GM18511 (cell line): ENCODE data around the gene NR1H4.
"Not testable (repeated sequence)": the region's sequence is repeated elsewhere in the genome, so short reads cannot be mapped to it uniquely, and the experiment has no call there.

Experiments used
- ATAC-seq: cut with Tn5 transposase; IDR thresholded peaks from one replicate; pipeline ENCODE4 v1.9.1; 2021; ENCODE audit warnings: mild to moderate bottlenecking, moderate library complexity; ENCODE audit not compliant: unreplicated experiment

The NR1H4 gene

DNA sequence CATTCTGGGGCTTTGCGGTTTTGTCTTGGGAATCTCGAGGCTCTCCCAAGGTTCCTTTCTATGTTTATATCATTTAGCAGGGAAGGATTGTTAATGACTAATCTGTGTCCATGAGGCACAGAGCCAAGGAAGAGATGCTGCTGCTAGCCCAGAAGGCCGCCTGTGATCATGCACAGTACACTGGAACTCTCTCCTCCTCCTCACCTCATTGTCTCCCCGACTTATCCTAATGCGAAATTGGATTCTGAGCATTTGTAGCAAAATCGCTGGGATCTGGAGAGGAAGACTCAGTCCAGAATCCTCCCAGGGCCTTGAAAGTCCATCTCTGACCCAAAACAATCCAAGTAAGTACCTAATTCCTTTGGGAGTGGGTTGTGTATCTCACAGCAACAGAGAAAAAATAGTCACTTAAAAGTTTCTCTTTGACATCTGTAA lies at the start of gene NR1H4:
TSS of gene NR1H4 (plus strand) at position 151 of the 435 bp plus-strand sequence. CDS start 19,458 bp downstream, outside the sequence.
- ATAC-seq = no peak

DNA sequence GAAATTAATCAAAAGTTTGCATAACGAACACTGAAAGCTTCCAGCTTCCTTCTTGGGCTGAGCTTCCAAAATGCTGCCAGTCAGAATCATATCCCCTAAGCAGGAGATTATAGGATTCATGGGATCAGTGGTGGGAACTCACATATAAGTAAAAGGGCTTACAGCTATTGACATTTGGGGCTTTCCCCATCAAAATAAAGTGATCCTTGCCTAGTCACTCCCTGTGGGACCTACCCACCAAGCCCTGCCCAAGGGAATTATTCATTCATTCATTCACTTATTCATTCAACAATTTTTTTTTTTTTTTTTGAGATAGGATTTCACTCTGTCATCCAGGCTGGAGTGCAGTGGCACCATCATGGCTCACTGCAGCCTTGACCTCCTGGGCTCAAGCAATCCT lies 47.5 kb upstream of the NR1H4 start:
- ATAC-seq = no peak

DNA sequence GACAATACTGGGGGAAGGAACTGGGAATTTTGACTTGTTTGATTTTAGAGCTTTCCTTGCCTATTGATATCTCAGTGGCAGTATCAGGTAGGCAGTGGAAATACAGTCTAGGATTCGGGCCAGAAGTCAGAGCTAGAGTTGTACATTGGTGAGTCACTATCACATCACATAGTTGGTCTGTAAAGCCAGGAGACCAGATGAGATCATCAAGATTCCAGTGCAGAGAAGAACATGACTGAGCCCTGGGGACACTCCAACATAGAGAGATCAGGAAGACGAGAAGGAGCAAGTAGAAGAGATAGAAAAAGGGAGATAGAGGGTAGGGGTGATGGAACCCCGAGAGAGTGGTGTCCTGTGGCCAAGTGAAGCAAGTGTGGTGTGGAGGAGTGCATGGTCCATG lies 46.6 kb upstream of the NR1H4 start:
- ATAC-seq = no peak

DNA sequence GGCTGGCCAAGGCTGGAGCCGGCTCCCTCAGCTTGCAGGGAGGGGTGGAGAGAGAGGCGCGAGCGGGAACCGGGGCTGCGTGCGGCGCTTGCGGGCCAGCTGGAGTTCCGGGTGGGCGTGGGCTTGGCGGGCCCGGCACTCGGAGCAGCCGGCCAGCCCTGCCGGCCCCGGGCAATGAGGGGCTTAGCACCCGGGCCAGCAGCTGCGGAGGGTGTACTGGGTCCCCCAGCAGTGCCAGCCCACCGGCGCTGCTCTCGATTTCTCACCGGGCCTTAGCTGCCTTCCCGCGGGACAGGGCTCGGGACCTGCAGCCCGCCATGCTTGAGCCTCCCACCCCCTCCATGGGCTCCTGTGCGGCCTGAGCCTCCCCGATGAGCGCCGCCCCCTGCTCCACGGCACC lies 43.4 kb upstream of the NR1H4 start:
- ATAC-seq = not testable (repeated sequence)

DNA sequence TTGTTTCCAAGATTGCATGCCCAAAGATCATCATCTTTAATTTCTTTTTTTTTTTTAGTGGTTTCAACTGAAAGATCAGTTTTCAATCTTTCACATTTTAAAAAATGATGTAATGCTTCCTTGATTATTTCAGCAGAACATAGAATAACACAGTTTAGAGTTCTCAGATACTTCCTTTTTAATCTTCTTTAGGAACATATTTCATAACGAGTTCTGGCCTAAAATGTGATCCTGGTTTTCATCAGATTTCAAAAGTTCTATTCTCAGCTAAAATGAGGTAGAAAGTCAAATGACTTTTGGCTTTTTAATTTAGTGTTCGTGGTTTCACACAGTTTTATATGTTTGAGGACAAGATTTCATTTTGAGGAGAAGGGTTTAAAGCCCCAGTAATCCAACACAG lies 40.0 kb upstream of the NR1H4 start:
- ATAC-seq = no peak

DNA sequence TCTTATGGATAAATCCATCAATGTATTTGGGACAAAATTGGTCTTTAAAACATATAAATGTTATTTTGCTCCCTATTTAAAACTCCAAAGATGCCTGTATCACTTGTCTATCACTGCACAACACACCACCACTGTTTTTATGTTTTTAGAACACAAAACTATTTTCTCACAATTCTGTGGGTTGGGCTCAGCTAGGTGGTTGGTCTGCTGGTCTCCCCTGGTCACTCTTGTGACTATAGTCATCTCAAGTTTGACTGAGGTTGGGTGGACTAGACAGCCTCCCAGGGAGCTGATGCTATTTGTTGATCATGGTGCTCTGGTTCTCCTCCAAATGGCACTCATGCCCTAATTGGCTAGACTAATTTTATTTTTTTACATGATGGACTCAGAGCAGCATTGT lies 39.5 kb upstream of the NR1H4 start:
- ATAC-seq = no peak

DNA sequence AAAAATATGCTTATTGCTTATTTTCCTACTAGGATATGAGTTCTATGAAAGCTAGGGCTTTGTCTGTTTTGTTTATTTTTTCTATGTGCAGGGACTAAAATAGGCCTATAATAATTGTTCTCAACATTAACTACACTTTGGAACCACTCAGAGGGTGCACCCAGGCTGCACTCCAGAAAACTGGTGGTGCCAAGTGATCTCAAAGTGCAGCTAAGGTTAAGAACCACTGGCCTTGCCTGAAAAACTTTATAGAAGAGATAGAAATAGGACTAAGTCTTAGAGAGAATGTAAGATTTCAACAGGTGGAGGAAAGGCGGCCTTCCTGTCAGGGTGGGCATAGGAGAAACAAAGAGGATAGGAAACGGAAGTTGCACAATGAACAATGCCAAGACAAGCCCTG lies 37.7 kb upstream of the NR1H4 start:
- ATAC-seq = no peak

DNA sequence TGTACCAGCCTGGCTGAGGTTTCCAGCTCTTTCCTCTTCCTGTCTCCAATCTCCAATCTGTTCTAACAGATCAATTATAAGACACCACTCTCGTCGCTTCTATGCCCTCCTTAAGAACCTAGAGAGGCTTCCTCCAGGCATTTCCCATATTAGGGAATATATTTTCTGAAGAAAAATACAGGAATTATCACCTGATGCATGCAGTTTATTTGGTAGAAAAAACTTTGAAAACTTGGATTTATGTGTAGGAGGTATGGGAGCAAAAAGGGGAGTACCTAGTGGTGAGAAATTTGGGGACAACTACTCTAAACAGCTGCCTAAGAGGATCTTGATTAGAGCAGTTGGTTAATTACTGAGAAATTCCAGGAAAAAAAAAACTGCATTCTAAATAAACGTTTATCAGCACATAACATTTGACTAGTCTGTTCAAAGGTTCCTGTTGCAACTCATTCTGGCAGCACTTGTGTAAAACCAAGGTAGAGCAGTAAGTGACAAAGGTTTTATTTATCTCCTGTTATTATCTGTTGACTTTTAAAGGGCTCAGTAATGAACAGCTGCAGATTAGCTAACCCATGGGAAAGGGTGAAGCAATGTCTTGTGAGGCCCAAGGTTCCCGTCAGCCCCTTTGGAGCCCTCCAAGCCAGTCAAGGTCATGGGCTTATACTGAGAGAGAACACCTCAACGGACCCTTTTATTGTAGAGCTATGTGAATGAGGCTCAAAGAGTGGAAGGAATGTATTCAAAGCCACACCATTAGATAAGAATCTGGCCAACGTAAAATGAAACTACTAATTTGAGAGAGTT lies 36.4 kb upstream of the NR1H4 start:
- ATAC-seq = no peak

DNA sequence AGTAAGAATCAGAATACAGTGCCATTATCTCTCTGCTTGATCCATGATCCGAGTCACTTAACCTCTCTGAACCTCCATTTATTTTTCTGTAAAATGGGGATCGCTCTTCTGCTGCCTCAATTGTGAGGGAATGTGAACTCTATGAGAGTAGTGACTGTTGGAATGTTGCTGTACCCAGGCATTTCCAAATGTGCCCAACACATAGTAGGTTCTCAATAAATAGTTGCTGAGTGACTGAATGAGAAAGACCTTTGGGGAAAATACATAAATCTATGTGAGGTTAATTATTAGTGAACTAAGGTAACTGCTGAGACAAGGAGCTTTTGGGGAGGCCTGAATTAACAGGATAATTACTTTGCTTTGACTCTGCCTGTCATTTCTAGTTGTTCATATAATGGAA lies 33.9 kb upstream of the NR1H4 start:
- ATAC-seq = no peak

DNA sequence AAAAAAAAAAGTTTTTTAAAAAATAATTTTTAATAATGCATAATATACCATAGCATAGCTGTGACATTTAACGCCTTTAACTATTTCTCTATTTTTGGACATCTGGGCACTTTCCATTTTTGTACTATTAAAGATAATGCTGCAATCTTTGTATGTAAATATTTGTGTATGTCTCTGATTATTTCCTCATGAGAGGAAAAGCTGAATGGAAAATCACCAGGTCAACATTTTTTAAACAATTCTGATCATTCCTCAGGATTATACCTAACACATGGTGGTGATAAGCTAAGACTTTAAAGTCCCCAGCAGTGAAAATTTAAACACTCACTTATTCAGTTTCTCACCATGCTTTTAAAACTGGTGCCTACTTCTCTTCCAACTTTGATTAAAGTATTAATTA lies 31.3 kb upstream of the NR1H4 start:
- ATAC-seq = no peak

DNA sequence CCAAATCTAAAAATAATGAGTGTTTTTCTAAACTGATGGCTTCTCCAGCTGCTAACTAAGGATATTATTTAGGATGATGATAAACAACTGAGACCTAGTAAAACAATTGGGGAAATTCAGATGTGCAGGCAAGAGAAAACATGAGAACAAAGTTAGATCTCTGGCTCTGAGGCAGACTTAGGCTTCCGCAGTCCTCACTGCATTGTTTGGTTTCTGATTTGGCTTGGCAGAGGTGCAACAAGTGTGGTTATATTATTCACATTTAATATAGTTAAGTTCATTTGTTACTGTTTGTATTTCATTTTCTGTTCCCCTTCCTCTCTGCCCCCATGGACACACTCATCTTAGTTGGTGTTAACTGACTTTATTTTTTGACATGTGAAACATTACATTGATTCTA lies 30.2 kb upstream of the NR1H4 start:
- no peak for ATAC-seq

DNA sequence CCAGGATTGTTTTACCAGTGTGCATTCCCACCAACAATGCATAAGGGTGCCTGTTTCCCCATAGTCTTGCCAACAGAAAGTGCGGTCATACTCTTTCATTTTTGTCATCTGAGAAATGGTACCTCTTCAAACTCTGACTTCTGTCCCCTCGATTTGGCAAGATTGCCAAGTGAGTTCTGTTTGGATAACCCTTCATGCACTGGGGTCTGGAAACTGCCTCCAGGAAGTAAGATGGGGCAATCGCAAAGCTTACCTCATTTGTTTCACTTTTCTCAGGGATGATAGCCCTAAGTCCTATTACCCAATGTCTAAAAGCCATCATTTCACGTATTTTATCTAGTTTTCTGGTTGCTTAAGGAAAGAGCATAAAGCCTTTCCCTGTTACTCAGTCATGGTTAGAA lies 28.6 kb upstream of the NR1H4 start:
- ATAC-seq = no peak

DNA sequence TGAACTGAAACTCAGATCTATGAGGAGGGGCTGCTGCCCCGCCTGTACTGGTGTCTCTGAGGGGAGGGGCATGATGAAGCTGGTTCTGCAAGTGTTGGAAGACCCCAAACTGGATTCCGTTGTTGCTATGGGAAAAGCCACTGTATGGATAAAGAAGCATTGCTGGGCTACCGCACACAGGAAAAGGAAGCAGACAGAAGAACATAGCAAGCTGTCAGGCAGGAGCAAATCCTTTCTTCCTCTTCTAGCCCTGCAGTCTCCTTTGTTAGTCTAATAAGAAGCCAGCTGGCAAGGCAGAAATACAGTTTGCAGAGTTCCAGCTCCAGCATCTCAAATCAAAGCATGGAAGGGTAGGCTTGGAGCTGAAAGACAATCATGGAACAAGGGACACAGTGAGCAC lies 26.3 kb upstream of the NR1H4 start:
- no peak for ATAC-seq

DNA sequence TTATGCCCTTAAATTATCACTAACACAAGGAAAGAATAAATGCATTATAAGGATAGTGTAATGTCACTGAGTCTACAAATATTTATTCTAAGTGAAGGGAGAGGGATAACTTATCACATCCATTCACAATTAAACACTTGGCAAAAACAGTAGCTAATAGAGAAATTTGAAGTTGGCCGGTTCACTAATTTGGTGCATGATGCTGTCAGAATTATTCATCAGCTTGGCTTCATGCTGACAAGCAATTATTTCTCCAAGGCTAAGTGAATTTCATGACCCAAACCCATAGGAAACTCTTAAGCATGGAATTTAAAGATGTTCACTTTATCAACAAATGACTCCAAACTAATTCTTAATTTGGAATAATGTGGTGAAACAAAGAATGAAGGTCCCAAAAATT lies 25.0 kb upstream of the NR1H4 start:
- ATAC-seq = no peak

DNA sequence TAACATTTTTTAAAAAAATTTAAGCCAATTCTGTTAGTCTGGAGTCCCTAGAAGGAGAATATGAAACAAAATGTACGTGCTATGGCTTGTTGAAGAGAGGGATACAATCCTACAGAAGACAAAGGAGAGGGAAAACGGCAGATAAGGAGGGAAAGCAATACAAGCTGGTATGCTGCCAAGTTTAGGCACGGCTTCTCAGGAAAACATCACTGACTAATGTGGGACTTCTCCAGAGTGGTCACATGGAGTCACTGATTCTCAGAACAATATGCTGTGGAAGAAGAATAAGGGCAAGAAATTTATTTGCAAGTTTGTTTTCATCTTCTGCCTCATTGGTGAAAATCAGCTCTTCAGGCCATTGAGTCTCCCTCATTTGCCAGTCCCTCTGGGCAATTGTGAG lies 22.9 kb upstream of the NR1H4 start:
- no peak for ATAC-seq

DNA sequence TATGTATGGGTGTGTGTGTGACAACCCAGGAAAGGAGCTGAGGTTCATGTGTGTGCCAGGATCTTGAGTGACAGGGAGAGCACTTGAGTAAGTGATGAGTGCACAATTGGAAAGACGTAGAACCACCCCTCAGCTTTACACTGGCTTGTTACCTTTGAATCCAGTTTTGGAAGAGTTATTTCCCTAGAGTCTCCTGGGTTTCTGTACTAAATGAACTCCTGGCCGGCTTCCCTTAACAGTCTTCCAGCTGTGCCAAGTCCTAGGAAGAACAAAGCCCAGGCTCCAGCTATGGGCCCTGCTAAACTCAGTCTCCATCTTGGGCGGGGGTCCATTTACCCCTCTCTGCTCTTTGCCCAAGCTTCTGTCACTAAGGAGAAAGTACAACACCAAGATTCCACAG lies 19.7 kb upstream of the NR1H4 start:
- ATAC-seq = no peak

DNA sequence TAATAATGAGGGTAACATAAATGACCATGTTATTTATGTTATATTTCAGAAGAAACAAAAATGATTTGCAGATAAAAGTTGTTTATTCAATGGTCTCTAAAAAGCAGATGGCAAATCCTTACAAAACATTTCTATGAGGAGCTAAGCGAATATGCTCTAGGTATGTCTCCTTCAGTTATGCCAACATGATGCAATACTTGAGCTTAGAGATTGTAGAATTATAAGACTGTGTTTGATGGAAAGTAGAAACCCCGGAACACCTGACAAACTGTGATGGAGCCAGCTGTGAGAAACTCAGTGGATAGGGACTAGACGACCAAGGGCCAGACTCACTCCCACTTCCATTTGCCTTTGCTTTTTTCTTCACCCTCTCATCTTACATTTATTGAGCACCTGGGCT lies 17.8 kb upstream of the NR1H4 start:
- no peak for ATAC-seq

DNA sequence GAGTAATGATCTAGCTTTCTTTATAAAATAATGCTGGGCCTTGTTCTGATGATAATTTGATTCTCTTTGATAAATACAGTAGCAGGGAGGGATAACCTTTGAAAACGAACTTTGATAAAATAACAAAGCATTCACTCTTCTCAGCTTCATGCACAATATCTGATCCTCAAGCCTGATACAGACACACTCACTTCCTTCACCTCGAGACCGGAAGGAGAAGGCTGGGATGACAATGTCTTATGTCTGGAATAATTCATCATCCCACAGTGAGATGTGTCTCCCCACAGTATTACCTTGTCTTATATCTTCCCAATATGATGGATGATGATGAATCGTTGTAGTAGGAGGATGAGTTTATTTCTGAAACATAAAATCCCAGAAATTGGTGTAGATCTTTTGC lies 15.5 kb upstream of the NR1H4 start:
- ATAC-seq = no peak

DNA sequence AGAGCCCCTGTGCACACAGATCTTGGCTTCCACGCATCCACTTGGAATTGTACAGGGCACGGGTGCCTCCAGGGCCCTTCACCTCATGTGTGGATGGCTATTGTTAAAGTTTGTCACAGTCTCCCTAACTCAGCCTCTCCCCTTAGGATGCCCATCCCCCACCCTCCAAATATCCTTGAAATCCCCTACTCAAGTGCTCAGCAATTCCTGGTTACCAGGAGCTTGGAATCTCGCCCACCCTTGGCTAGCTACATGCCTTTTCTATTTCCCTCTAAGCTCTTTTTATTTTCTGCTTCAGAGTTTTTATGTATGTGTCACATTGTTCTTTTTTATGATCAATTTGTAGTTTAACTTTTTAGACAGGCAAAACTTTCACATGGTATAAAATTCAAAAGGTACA lies 13.0 kb upstream of the NR1H4 start:
- no peak for ATAC-seq

DNA sequence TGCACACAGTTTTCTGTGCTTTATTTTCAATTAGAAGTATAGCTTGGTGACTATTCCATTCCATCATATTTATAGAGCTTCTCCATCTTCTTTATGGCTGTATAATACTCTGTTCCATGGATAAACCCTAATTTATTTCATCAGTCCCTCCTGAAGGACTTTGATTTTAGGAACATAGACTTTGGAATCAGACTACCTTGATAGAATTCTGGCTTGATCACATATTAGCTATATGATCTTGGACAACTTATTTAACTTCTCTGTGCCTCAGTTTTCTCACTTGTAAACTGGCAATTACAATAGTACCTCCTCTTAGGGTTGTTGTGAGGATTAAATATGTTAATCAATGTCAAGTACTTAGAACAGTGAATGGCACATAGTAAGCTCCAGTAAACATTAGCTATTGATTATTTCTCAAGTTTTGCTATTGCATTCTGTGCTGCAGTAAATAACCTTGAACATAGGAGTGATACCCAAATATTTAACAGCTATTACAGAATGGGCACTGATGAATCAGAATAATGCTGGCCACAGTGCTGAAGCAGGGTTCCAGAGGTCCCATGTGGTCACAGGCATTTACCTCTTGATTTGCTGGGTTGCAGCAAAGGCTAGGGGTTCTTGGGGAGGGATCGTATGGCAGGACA lies 12.2 kb upstream of the NR1H4 start:
- no peak for ATAC-seq

DNA sequence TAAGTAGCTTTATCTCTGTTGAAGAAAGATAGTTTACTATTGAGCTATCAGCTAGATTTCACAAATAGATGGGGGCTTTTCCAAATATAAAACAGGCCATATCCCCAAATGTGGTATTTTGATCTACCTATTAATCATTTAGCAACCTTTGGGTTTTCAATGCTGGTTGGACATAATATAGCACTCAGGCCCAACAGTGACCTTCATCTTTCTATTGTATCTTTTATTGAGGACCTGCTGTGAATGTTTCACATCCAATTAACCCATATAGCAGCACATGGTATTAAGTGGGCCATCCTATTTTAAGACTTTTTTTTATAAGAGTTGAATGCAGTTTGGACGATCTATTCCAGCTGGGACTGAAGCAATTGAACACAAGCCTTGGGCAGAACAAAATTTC lies 10.0 kb upstream of the NR1H4 start:
- ATAC-seq = no peak

DNA sequence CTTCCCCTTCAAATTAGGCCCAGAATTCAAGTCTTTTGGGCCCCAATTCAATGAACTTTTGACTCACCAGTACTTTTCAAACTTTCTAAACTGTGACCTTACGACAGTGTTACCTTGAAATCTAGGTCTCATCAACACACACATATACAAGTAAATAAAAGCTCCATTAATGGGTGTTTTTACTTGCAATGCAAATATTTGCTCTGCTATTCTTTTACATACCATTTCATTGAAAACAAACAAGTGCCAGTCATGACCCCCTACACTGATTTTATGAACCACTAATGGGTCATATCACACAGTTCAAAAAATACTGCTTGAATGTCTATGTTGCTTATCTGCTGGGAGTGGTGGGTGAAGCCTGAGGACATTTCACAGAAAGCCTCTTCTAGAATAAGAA lies 9.1 kb upstream of the NR1H4 start:
- ATAC-seq = no peak

DNA sequence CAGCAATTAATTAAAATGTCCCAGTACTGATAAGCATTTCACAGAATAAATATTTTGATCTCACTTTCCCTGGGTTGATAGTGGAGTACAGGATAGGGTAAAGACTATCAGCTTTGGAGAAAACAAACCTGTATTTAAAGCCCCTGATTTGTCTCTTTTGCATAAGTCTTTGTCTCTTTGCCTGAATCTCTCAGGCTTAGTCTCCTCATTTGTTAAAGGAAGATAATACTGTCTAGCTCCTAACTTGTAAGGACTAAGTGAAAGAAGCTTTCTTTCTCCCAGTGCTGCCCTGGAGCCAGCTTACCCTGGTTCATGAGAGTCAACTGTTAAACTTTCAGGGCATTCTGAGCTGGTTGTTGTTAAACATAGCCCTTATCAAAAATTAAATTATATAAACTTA lies 5.5 kb upstream of the NR1H4 start:
- ATAC-seq = no peak
